ENCODE results near the gene GFER.

The GFER gene

DNA sequence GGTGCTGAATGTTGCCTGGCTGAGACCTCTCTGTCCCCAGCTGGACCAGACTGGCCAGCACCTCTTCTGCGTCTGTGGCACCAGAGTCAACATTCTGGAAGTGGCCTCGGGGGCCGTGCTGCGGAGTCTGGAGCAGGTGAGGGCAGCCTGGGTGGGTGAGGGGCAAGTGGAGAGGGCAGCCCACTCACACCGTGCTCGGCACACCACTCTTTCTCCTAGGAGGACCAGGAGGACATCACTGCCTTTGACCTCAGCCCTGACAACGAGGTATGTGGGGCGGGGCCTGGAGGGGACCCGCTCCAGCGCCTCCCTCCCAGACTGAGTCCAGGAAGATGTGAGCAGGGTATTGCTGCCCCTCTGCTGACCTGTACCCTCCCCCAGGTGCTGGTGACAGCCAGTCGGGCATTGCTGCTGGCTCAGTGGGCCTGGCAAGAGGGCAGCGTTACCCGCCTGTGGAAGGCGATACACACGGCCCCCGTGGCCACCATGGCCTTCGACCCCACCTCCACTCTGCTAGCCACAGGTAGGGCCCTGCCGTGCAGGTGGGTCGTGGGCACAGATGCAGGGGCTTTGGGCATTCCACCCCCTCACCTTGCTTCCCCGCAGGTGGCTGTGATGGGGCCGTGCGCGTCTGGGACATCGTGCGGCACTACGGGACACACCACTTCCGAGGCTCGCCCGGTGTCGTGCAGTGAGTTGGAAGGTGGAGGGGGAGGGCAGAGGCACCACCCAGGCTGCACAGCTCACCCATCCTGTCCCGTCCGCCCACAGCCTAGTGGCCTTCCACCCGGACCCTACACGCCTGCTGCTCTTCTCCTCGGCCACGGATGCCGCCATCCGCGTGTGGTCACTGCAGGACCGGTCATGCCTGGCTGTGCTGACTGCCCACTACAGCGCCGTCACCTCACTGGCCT, 9.6 kb upstream of the GFER start:
- no peak for DNase-seq (ENCODE audit: low spot score)

DNA sequence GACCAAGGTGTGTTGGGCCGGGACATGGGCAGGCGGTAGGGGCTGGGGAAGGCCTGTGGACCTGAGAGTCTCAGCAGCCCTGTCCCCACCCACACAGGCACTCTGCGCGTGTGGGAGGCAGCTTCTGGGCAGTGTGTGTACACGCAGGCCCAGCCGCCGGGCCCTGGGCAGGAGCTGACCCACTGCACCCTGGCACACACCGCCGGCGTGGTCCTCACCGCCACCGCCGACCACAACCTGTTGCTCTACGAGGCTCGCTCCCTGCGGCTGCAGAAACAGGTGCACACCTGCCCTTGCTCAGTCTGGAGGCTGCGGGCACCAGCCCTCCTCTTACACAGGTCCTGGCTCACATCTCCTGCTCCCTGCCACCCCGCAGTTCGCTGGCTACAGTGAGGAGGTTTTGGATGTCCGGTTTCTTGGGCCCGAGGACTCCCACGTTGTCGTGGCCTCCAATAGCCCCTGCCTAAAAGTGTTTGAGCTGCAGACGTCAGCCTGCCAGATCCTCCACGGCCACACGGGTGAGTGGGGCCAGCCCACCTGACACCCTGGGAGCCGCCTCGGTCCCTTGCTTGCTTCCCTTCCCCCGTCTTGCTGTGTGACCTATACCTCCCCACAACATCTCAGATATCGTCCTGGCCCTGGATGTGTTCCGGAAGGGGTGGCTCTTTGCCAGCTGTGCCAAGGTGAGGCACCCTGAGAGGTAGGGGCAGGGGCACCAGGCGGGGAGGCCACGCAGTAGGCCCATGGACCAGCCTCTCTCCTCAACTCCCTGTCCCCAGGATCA, 8.4 kb upstream of the GFER start:
- no peak for DNase-seq (ENCODE audit: low spot score)

DNA sequence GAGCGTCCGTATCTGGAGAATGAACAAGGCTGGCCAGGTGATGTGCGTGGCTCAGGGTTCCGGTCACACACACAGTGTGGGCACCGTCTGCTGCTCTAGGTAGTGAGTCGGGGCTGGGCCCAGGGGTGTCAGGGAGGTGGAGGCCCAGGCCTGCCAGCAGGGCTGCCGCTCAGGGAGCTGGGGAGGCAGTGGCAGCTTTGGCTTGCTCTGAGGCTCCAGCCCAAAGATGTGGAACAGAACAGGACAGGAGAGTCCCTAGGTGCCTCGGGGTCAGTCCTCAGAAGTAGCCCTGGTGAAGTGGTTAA, 7.8 kb upstream of the GFER start:
- DNase-seq (ENCODE audit: low spot score): no peak

DNA sequence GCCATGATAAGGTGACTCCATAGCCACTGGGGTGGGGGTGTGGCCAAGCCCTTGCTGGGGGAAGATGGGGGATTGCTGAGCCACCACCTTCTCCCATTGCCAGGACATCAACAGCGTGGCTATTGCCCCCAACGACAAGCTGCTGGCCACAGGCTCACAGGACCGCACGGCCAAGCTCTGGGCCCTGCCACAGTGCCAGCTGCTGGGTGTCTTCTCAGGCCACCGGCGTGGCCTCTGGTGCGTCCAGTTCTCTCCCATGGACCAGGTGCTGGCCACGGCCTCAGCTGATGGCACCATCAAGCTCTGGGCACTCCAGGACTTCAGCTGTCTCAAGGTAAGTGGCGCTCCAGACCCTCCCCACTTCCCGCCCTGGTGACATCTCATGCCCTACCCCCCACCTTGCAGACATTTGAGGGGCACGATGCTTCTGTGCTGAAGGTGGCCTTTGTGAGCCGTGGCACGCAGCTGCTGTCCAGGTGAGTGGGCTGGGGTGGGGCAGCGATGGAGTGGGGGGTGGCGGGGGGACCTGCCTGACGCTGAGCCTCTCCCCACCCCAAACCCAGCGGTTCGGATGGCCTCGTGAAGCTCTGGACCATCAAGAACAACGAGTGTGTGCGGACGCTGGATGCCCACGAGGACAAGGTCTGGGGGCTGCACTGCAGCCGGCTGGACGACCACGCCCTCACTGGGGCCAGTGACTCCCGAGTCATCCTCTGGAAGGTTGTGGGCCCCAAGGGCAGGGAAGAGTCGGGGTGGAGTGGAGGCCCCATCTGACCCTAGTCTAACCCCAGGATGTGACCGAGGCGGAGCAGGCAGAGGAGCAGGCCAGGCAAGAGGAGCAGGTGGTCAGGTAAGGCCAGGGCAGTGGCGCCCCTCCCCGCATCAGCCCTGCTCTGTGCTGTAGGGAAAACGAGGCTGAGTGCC, 6.8 kb upstream of the GFER start:
- DNase-seq (ENCODE audit: low spot score): no peak

DNA sequence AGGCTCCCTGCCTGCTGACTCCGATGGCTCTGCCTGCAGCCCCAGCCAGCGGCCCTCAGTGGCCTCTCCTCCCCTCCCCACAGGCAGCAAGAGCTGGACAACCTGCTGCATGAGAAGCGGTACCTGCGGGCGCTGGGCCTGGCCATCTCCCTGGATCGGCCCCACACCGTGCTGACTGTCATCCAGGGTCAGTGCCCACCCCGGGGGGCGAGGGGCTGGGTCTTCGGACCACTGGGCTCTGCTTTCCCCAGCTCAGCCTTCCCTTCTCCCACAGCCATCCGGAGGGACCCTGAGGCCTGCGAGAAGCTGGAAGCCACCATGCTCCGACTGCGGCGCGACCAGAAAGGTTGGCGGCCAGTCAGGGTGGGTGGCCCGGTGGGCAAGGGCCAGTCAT, 6.1 kb upstream of the GFER start:
- DNase-seq (ENCODE audit: low spot score): no peak

DNA sequence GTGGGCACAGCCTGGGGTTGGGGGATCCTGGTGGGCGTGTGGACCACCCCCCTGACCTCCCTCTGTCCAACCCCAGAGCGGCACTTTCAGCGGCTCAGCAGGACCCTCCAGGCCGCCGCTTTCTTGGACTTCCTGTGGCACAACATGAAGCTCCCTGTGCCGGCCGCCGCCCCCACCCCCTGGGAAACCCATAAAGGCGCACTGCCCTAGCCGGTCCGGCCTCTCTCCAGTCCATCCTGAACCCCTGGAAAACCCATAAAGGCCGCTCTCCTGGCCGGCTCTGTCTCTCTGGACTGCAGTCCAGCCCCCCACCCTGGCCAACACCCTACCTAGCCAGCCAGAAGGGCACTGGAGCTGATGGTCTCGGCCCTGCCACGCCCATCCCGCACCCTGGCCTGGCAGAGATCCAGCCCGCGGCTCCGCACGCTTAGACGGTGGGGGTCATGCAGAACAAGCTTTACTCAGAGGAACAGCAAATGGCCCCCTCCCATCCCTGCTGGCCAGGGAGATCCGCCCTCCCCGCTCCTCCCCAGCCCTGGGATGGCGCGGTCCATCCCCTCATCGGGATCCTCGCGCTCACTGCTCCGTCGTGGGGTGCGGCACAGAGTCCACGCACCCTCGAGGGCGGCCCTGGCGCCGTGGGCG, 5.4 kb upstream of the GFER start:
- DNase-seq (ENCODE audit: low spot score): no peak

DNA sequence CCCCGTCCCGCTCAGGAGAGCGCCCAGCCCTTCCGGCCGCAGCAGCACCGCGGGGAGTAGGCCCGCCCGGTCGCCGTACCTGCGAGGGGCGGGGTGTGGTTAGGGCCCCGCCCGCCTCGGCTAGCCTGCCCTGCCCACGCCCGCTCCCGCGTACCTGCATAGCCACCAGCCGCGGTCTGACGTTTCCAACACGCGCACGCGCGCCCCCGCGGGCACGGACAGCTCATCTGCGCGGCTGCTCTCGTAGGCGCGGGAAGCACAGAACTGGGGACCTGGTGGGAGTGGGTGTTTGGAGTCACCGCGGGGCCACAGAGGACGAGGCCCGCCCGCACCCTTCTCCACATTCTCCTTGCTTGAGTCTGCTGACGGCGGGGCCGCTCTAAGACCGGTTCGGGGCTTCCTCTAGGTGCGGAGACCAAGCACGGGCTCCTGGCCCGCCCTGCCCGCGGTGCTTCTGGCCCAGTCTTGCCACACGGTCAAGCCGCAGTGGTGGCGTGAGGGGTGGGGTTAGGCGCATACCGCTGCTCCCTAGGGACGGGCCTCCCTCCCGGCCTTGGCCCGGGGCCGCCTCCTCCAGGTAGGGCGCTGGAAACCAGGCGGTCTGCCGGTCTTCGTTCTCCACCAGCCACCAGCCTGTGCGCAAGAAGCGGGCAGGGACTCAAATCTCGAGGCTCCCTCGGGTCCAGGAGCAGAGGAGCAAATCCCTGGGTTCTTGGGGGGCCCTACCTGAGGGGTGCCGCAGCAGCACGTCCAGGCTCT, 4.5 kb upstream of the GFER start:
- peak; percentile 60 for DNase-seq (ENCODE audit: low spot score)

DNA sequence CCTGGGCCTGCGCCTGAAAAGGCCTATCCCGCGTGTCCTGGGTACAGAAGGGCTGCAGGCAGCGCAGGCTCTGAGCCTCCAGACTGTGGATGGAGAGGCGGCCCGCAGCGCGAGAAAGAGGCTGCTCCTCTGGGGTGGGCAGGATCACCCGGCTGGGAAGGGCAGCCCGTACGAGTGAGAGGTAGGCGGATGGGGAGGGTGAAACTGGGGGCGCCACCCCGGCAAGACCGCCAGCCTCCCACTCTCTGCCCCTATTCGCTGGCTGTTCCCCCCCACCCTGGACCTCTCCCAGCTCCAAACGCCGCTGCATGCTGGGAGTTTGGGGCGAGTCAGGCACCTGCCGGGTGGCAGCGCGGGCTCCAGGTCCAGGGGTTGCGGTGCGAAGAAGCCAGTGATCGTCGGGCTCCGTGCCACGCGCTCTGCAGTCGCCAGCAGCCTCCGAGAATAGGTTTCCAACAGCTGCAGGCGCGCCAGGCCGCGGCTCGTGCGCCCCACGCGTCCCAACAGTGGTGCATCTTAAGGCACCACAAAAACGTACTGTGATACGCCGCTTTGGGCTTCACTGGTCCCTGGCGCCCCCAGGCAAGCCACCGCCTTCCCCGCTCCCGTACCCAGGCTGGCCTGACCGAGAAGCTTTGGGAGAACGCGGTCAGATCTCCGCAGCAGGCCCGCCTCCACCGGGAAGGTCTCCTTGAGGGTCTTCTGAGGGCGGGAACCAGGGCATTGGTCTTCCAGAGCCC, 3.8 kb upstream of the GFER start:
- no peak for DNase-seq (ENCODE audit: low spot score)

DNA sequence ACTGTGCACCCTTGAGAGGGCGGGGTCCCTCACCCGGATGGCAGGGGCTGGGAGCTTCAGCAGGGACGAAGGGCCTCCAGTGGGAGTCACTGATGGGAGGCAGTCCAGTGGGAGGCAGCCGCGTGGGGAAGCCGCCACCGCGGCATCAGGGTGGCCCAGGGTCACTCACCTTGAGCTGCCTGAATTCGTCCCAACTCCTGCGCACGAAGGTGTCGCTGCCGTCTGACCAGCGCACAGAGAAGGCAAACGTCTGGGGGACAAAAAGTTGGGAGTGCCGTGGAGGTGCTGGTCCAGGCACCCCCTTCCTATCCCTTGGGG, 3.3 kb upstream of the GFER start:
- DNase-seq (ENCODE audit: low spot score): no peak

DNA sequence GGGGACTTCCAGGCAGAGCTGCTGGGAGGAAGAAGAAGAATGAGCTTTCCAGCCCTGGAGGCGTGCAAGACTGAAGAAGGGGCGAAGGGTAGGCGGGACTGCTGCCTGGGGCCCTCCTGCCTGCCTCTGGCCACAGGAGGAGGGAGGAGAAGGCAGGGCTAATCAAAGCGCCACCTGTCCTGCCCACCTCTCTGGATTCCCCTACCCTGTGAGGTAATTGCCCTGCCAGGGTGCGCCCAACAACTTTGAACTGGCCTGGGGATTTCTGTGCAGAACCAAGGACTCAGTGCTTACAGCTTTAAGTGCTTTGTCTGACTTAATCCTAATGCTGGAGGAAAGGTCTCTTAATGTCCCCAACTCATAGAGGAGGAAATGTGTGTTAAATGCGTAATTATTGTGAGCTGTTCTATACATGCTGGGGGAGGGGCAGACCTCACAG, 2.6 kb upstream of the GFER start, which contains the start of gene NOXO1:
NOXO1 (minus strand) TSS at position 72 of the 439 bp plus-strand sequence. CDS start 290 bp downstream, outside the sequence.
- DNase-seq (ENCODE audit: low spot score): no peak

DNA sequence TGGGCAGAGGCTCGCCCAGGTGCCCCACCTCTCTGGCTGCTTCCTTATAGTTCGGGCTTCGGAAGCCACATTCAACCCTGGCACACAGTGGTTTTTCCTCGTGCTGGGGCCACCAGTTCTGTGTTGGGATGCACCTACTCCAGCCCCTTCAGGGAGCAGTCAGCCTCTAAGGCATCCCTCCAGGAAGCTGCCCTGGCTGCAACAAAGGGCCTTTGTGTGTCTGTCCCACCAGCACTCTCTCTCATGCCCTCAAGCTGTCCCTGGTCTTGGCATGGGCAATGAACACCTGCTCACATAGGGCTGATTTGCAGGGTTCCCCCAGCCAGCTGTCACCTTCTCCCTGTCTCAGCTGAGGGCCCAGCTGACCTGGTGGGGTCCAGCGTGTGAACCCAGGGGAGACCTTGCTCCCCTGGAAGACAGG, 2.0 kb upstream of the GFER start:
- DNase-seq (ENCODE audit: low spot score): no peak

DNA sequence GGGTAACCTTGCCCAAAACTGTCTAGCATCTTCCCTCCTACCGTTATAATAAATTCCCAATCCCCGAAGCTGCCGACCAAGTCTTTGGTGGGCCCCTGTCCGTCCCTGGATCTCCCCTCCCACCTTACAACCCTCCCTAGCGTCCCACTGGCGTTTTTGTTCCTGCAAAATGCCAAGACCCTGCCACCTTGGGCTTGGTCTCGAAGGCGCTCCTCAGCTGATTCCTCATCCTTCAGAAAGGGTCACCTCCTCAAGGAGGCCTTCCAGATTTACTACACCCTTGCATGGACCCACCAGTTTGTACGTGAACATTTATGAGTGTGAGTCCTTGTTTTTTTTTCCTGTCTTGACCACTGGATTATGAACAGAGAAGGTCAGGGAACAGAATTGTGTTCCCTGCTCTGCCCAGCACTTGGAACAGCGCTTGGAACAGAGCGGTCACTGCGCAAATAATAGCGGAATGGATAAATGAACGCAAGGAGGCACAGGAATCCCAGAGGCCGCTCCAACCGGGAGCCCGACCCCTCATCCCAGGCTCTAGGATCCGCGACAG, 926 bp upstream of the GFER start:
- DNase-seq (ENCODE audit: low spot score): no peak

DNA sequence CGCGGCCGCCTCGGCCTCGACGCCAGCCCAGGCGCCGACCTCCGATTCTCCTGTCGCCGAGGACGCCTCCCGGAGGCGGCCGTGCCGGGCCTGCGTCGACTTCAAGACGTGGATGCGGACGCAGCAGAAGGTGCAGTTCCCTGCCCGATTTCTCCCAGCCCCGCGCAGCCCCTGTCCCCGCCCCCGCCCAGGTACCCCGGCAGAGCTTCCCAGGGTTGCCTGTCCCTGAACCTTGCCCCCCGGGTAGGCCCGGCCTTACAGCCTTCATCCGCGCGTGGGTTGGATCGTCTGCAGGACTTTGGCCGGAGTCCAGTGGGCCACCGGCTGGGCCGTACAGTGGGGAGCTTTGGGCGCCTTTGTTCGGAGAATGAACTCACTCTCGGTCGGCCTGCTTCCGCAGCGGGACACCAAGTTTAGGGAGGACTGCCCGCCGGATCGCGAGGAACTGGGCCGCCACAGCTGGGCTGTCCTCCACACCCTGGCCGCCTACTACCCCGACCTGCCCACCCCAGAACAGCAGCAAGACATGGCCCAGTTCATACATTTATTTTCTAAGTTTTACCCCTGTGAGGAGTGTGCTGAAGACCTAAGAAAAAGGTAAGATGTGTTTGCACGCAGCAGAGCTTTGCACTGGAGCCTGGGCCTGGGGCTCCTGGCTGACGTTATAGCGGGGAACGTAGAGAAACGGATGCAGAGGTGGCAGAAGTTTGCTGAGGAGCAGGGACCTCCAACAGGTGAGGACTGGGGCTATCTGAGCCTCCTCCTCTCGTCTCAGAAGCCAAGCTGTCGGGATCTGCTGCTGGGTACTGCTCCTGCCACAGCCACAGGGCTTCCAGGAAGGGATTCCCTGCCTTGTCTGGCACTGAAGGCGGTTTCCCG, 593 bp downstream of the GFER start:
- DNase-seq (ENCODE audit: low spot score): no peak

DNA sequence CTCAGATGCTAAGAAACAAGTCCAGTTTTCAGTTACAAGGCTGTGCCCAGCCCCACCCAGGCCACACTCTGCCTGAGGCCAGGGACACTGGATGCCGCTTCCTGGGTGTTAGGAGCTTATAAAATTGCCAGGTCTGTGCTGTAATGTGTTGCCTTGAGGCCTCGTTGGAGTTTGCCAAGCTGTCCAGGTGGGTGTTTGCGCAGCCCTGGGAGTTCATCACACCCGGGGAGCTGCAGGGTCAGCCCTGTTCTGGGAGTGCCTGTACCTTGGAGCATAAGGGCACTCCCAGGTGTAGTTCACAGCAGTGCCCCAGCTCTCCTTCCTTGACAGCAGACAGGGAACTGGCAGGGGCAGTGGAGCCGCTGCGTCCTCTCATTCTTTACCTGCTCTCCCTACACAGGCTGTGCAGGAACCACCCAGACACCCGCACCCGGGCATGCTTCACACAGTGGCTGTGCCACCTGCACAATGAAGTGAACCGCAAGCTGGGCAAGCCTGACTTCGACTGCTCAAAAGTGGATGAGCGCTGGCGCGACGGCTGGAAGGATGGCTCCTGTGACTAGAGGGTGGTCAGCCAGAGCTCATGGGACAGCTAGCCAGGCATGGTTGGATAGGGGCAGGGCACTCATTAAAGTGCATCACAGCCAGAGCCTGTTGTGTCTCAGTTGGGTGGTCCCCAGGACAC, 1.6 kb downstream of the GFER start:
- DNase-seq (ENCODE audit: low spot score): no peak

DNA sequence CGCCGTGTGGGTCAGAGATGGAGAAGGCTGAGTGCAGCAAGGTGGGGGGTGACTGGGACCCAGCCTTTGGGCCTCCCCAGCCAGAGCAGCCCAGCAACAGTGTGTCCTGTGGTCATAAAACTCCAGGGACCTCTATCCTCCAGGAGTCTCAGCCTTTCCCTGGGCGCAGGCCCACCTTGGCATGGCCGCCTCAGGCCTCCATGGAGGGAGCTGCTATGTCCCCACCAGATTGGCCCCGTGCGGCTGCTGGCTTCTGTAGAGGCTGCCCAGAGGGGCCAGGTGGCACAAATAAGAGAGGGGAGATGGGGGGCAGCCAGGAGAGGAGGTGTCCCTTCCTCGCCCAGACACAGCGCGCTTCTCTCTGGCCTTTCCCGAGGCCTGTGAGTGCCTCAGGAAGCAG, 3.2 kb downstream of the GFER start:
- DNase-seq (ENCODE audit: low spot score): no peak

DNA sequence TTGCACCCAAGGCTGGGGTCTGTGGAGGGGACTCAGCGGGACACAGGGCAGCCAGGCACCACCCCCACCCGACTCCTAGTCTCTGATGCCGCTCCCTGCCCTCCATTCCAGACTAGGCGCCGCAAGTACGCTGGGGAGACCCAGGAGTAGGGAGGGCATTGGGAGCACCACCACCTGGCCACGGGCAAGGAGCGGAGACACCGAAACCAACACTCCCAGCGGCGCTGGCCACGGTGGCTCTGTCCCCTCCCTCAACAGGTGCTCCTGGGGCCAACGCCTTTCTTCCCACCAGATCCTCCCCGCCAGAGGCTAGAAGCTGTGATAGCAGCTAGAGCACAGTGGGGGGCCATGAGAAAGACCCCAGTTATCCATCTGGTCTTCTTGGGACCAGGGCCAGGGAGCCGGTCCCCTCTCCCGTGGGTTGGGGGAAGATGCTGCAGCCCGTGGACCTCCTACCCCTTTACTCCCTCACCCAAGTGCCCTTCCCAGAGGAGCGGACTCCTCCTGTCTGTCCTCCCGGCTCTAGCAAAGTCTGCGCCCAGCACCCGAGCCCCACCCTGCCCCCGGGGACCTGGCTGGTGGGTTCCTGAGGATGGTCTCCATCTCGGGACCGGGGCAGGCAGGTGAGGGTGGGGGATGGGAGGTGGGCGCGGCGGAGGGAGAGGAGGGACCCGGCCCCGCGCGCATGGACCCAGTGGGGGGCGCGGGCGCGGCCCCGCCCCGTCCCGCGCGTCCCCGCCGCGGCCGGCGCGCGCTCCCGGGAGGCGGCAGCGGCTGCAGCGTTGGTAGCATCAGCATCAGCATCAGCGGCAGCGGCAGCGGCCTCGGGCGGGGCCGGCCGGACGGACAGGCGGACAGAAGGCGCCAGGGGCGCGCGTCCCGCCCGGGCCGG, 5.5 kb downstream of the GFER start, which contains the start of gene SYNGR3:
SYNGR3 (plus strand) TSS at position 762 of the 892 bp plus-strand sequence. CDS start 133 bp downstream, outside the sequence.
- no peak for DNase-seq (ENCODE audit: low spot score)

DNA sequence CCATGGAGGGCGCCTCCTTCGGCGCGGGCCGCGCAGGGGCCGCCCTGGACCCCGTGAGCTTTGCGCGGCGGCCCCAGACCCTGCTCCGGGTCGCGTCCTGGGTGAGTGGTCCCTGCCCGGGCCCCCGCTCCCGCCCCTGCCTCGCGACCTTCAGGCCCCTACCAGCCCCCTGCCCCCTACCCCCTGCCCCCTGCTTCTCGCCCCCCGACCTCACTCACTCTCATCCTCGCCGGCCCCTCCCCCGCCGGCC, 6.0 kb downstream of the GFER start:
- DNase-seq (ENCODE audit: low spot score): no peak

Data from cerebellar cortex (tissue), 1 donor.